K562 (cell line): ENCODE results near the gene DZIP3. TPM values are rescaled to one million over a fixed set of nuclear protein-coding genes. Genes with fewer than 3 reads are reported as not detected.

Experiments used
- ATAC-seq: fragments of 200-7000 bp; cut with Tn5 transposase; 3 replicates; pipeline ENCODE4 v1.9.1; 2020; ENCODE audit warnings: moderate library complexity
- BruUV-seq: library from RNA; stranded (reverse); fragments of 400-500 nt; replicated peaks from 2 replicates; lab custom pipeline; 2021; lab: Mats Ljungman, UMichigan
- CTCF ChIA-PET: fragments of 300-600 bp; formaldehyde crosslinking; extraction: SDS; loops from one replicate; lab custom pipeline; 2021; ENCODE audit warnings: low intra/inter-chr PET ratio; lab: Yijun Ruan, JAX
- POLR2A ChIA-PET: fragments of 300-600, 350-650 bp; sonication (Branson Sonifier 250); formaldehyde crosslinking; extraction: SDS; loops from one replicate; lab custom pipeline; 2021; ENCODE audit warnings: antibody characterized with exemption, inconsistent platforms; lab: Yijun Ruan, JAX
- DNase-seq, 4 experiments: peaks; one replicate each; pipeline versions ENCODE4 v3.0.0 to v3.0.0-alpha.2; 2011 to 2018; ENCODE audit warnings: low spot score in 3 of 4, mixed read lengths in 3 of 4; ENCODE audit errors: extremely low read depth in 1 of 4
- FAIRE-seq: peaks from 2 replicates; lab custom pipeline; 2011; peaks lifted over from hg19 to GRCh38; lab: Jason Lieb, UNC
- H2AFZ ChIP-seq: 2 replicates; pipeline ENCODE4 v1.6.0; 2011; ENCODE audit warnings: low read depth, low read length, control low read depth, inconsistent platforms
- H3K27ac ChIP-seq: fragments of 200-600 bp; 3 replicates; pipeline ENCODE4 v1.8.0; 2011; ENCODE audit warnings: low read depth, mild to moderate bottlenecking, control low read depth, inconsistent platforms, low read length, moderate library complexity, mixed read lengths; ENCODE audit errors: extremely low read depth
- H3K27me3 ChIP-seq, 2 experiments: fragments of 300-600 bp in 1 of 2; 2 replicates in 1 of 2; 3 replicates in 1 of 2; pipeline versions ENCODE4 v1.6.0 to v1.8.0; 2011; ENCODE audit warnings: inconsistent platforms in 2 of 2, low read length in 2 of 2, mild to moderate bottlenecking in 1 of 2, mixed read lengths in 1 of 2, moderate library complexity in 1 of 2; ENCODE audit not compliant: control insufficient read depth in 2 of 2, insufficient read depth in 2 of 2
- H3K36me3 ChIP-seq: fragments of 300-600 bp; 3 replicates; pipeline ENCODE4 v1.8.0; 2011; ENCODE audit warnings: mild to moderate bottlenecking, low read length, inconsistent platforms; ENCODE audit not compliant: control insufficient read depth, insufficient read depth
- H3K4me1 ChIP-seq, 2 experiments: fragments of 200-600 bp in 1 of 2; replicated peaks in 1 of 2; 2 replicates in 1 of 2; 3 replicates in 1 of 2; pipeline versions ENCODE4 v1.5.1 to v1.8.0; 2011; ENCODE audit warnings: inconsistent platforms in 2 of 2, low read length in 2 of 2, mild to moderate bottlenecking in 1 of 2, mixed read lengths in 1 of 2, moderate library complexity in 1 of 2; ENCODE audit not compliant: control insufficient read depth in 2 of 2, insufficient read depth in 2 of 2
- H3K4me2 ChIP-seq: 2 replicates; pipeline ENCODE4 v1.6.1; 2011; ENCODE audit warnings: low read length, control low read depth, inconsistent platforms, mixed read lengths; ENCODE audit not compliant: insufficient read depth
- H3K4me3 ChIP-seq: fragments of 200-600 bp; sonication (generic), shearing (Covaris generic); 2 replicates; pipeline ENCODE4 v1.5.1; 2016; ENCODE audit warnings: control low read depth, inconsistent platforms
- H3K79me2 ChIP-seq: fragments of 200-600 bp; 3 replicates; pipeline ENCODE4 v1.8.0; 2011; ENCODE audit warnings: low read length, inconsistent platforms; ENCODE audit not compliant: control insufficient read depth, insufficient read depth
- H3K9ac ChIP-seq, 2 experiments: 2 replicates each; pipeline versions ENCODE4 v1.6.0 to v1.6.1; 2011; ENCODE audit warnings: low read depth in 2 of 2, low read length in 2 of 2, control low read depth in 1 of 2, inconsistent platforms in 1 of 2, mild to moderate bottlenecking in 1 of 2, mixed read lengths in 1 of 2; ENCODE audit not compliant: insufficient read depth in 1 of 2
- H3K9me1 ChIP-seq: one replicate; pipeline ENCODE4 v1.6.0; 2011; ENCODE audit warnings: inconsistent platforms, mild to moderate bottlenecking, low read length, moderate library complexity; ENCODE audit not compliant: control insufficient read depth, insufficient read depth
- H3K9me3 ChIP-seq: replicated peaks from 2 replicates; pipeline ENCODE4 v1.5.1; 2011; ENCODE audit warnings: low read depth, low read length, inconsistent platforms; ENCODE audit not compliant: control insufficient read depth, insufficient read depth
- H4K20me1 ChIP-seq: replicated peaks from 2 replicates; pipeline ENCODE4 v1.6.1; 2011; ENCODE audit warnings: low read length, inconsistent platforms, mixed read lengths; ENCODE audit not compliant: control insufficient read depth, insufficient read depth
- ATF4 ChIP-seq: fragments of 450-650 bp; formaldehyde crosslinking; IDR thresholded peaks from 2 replicates; pipeline ENCODE4 v1.4.0; 2022; ENCODE audit warnings: mild to moderate bottlenecking, moderate library complexity
- BRCA1 ChIP-seq, 2 experiments: fragments of 450-650 bp in 1 of 2; sonication (generic) in 1 of 2; formaldehyde crosslinking in 1 of 2; IDR thresholded peaks; 2 replicates each; pipeline versions ENCODE4 v1.5.0 to v1.6.1; 2017 to 2020; ENCODE audit warnings: mild to moderate bottlenecking in 1 of 2, missing genetic modification reagents in 1 of 2
- CBX2 ChIP-seq: fragments of 200-600 bp; sonication (generic); IDR thresholded peaks from one replicate; pipeline ENCODE4 v1.6.1; 2012; ENCODE audit warnings: mild to moderate bottlenecking, low read length, inconsistent platforms; ENCODE audit not compliant: insufficient read depth, poor library complexity, severe bottlenecking
- E2F5 ChIP-seq: sonication (generic); formaldehyde crosslinking; IDR thresholded peaks from 2 replicates; pipeline ENCODE4 v1.8.0; 2022; ENCODE audit warnings: mild to moderate bottlenecking, missing genetic modification reagents
- FUS ChIP-seq: fragments of 200-400 bp; formaldehyde crosslinking; optimal IDR thresholded peaks from 2 replicates; pipeline ENCODE3; 2017; ENCODE audit warnings: low read depth, low read length
- HDAC8 ChIP-seq: fragments of 450-650 bp; IDR thresholded peaks from 2 replicates; pipeline ENCODE4 v1.6.1; 2016; ENCODE audit warnings: mild to moderate bottlenecking, missing genetic modification characterization, moderate library complexity, missing compliant biosample characterization
- ID3 ChIP-seq, 2 experiments: fragments of 250-450 bp in 1 of 2; fragments of 450-650 bp in 1 of 2; sonication (Bioruptor Pico) in 1 of 2; IDR thresholded peaks; 2 replicates each; pipeline versions ENCODE4 v1.6.1 to v1.8.0; 2016 to 2021; ENCODE audit warnings: mild to moderate bottlenecking in 2 of 2, moderate library complexity in 2 of 2, missing compliant biosample characterization in 1 of 2, missing genetic modification characterization in 1 of 2
- MCM2 ChIP-seq: fragments of 450-650 bp; IDR thresholded peaks from 2 replicates; pipeline ENCODE4 v1.6.1; 2017; ENCODE audit warnings: low read depth, mild to moderate bottlenecking
- MLX ChIP-seq, 2 experiments: fragments of 450-650 bp in 1 of 2; sonication (generic) in 1 of 2; formaldehyde crosslinking; conservative IDR thresholded peaks; 2 replicates each; pipeline versions ENCODE4 v1.4.0 to v1.8.1; 2020 to 2022; ENCODE audit warnings: mild to moderate bottlenecking in 1 of 2, missing genetic modification reagents in 1 of 2
- MTA2 ChIP-seq: fragments of 450-650 bp; IDR thresholded peaks from 2 replicates; pipeline ENCODE4 v1.6.1; 2016; ENCODE audit warnings: low read depth
- NUFIP1 ChIP-seq: fragments of 450-650 bp; IDR thresholded peaks from 2 replicates; pipeline ENCODE4 v1.6.1; 2018; ENCODE audit not compliant: partially characterized antibody
- PRMT5 ChIP-seq: sonication (generic); formaldehyde crosslinking; IDR thresholded peaks from 2 replicates; pipeline ENCODE4 v1.5.0; 2020; ENCODE audit warnings: missing genetic modification reagents
- SAP30 ChIP-seq: fragments of 200-600 bp; sonication (generic); IDR thresholded peaks from 2 replicates; pipeline ENCODE4 v1.6.1; 2012; ENCODE audit warnings: borderline replicate concordance, low read depth, mild to moderate bottlenecking, moderate library complexity, low read length, control low read depth, inconsistent platforms; ENCODE audit not compliant: insufficient read depth, poor library complexity, severe bottlenecking
- ZC3H11A ChIP-seq: IDR thresholded peaks from 2 replicates; pipeline ENCODE4 v1.6.1; 2012; ENCODE audit warnings: low read depth, low read length, improper control_type of control experiment
- ZNF263 ChIP-seq: sonication (generic); formaldehyde crosslinking; IDR thresholded peaks from 2 replicates; pipeline ENCODE4 v1.8.0; 2022; ENCODE audit warnings: mild to moderate bottlenecking, missing genetic modification reagents, borderline replicate concordance
- ZNF398 ChIP-seq: fragments of 250-450 bp; sonication (Bioruptor Pico); IDR thresholded peaks from 2 replicates; pipeline ENCODE4 v1.8.0; 2021; ENCODE audit warnings: moderate library complexity, mild to moderate bottlenecking, inconsistent platforms
- ZNF717 ChIP-seq: fragments of 250-450 bp; sonication (Bioruptor Pico); IDR thresholded peaks from 2 replicates; pipeline ENCODE4 v1.5.0; 2021
- in situ Hi-C: fragments of 300-500 bp; cut with MboI; formaldehyde crosslinking; loops from 4 replicates; pipeline ENCODE4 v1.15.0; 2018; ENCODE audit warnings: inconsistent platforms, mixed read lengths
- intact Hi-C: fragments of 100-400 bp; cut with micrococcal nuclease; formaldehyde crosslinking; loops from 2 replicates; pipeline ENCODE4 v1.14.2; 2022
- polyA plus RNA-seq, 8 experiments: library from polyadenylated mRNA; depleted of rRNA in 4 of 8; stranded (reverse) in 5 of 8; unstranded in 3 of 8; fragments of >200 nt; fragmentation: Nextera tagmentation in 2 of 8; fragmentation: Illumina TruSeq in 1 of 8; extraction: Ambion mirVana in 2 of 8; extraction: Trizol in 1 of 8; gene quantifications; 2 replicates each; pipeline versions ENCODE4 v1.2.1 to v1.2.3, GENCODE V29; 2011 to 2014; ENCODE audit warnings: inconsistent platforms in 1 of 8, missing spikeins in 1 of 8
- total RNA-seq, 7 experiments: library from RNA; depleted of rRNA in 6 of 7; stranded (reverse); fragments of >200 nt in 6 of 7; fragmentation: Illumina TruSeq in 2 of 7; extraction: Trizol in 2 of 7; gene quantifications; 2 replicates each; pipeline versions ENCODE4 v1.2.1 to v1.2.3, GENCODE V29; 2011 to 2021; ENCODE audit warnings: low replicate concordance in 1 of 7

The DZIP3 gene
- total and polyA plus RNA-seq, 9 of the 15 experiments (the other 6 are each of a cell fraction or from before 2014, with no cell fraction given), result 3.5 to 9.7 (median 5.7) TPM

GRCh38 chr3:108603691-108604090 is 14.2 kb downstream of the DZIP3 start:
- intact Hi-C loops, result no loop called here
- FAIRE-seq, result no peak
- no peak overlapping the region for H2AFZ ChIP-seq
- in situ Hi-C loops, result no loop called here
- ChIA-PET CTCF (interaction anchor here (0.7 kb wide), 1 partner anchor 11 kb away, joined by 3 read pairs; no protein-coding TSS in a partner anchor), POLR2A (no interaction called here)
- H3K4me2 ChIP-seq, result no peak overlapping the region
- peaks cover 0 to 11% of the 10 kb centered on the region in 2 experiments; a peak in 2 of 5 replicates for H3K4me1 ChIP-seq
- no peaks in the 10 kb centered on the region for H3K27me3 ChIP-seq
- no peak for ATAC-seq
- H4K20me1 ChIP-seq, result no peaks in the 10 kb centered on the region
- no peak for DNase-seq
- no peaks in the 10 kb centered on the region for H3K9me1 ChIP-seq
- BruUV-seq, result no TSS peak
- H3K9me3 ChIP-seq, result peaks cover 8% of the 10 kb centered on the region
- no peak overlapping the region for H3K4me3 ChIP-seq
- no peak overlapping the region; the same call in 2 of the 3 replicates for H3K27ac ChIP-seq
- H3K36me3 ChIP-seq, result no peaks in the 10 kb centered on the region
- no peak overlapping the region for H3K9ac ChIP-seq
- H3K79me2 ChIP-seq, result no peaks in the 10 kb centered on the region
- TF ChIP-seq E2F5 (CRISPR knock-in tag) (no peak), MCM2 (no peak), MTA2 (no peak), ZNF717 (CRISPR knock-in tag) (no peak), ZC3H11A (no peak), CBX2 (no peak), MLX (CRISPR knock-in tag; conservative IDR thresholded peaks at IDR 0.05) (no peak), ID3 (CRISPR knock-in tag; IDR thresholded peaks at IDR 0.05) (no peak), ID3 (tag; IDR thresholded peaks at IDR 0.05) (no peak), HDAC8 (tag) (no peak), PRMT5 (CRISPR knock-in tag) (no peak), BRCA1 (IDR thresholded peaks at IDR 0.05) (no peak), BRCA1 (CRISPR knock-in tag; IDR thresholded peaks at IDR 0.05) (no peak), ZNF398 (no peak), ATF4 (no peak), SAP30 (no peak), ZNF263 (CRISPR knock-in tag) (no peak), NUFIP1 (no peak), FUS (no peak)
